ENCODE data around the gene POLG.

POLG gene

DNA sequence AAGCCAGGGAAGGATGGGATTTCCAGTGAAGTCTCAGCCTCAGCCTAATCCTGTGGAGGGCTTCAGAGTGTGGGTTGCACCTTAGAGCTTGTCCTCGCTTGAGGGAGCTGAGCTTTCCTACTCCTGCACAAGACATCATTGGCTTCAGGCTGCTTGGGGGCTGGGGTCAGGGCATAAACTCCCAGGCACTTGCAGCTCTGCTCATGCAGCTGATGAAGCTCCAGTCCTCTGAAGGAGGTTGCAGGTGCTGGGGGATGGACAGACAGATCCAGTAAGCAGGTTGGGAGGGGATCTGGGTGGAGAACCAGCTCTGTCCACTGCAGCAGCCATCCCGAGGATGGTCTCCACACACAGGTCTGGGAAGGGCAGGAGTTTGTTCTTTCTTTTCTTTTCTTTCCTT is 19.4 kb upstream of the POLG start:
- no peak for DNase-seq

DNA sequence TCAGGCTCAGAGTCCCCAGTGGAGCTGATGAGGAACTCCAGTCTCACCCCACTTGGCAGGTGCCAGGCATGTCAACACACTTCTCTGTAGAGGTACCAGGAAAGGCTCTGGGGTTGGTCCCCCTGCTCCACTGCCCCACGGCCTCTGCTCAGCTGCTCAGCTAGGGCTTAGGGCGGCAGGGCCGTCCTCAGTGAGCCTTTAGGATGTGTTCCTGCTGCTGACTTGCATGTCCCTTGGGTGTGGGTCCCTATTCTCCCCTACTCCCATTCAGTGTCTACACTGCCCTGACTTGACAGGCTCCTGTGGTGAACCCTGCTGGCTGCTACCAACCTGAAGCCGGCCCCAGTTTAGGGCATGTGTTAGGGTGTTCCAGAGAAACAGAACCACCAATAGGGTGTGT is 17.9 kb upstream of the POLG start:
- no peak for DNase-seq

DNA sequence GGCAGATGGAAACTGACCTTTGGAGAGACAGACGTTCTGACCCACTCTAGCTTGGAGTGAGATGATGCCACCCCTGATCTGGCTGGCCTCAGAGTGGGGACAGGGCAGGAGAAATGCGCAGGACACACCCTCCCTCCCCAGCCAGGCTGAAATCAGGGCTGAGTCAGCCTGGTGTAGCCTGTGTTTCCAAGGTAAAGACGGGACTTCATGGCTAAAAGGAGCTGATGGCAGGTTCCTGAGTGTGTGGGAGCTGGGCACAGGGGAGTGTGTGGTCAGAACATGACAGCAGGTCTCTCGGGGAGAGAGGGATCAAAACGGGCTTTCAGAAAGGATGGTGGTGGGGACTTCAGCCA is 14.6 kb upstream of the POLG start:
- DNase-seq: no peak

- no peak for DNase-seq
Observed at GRCh38 chr15:89346516-89347231, 12.1 kb upstream of the POLG start.

DNA sequence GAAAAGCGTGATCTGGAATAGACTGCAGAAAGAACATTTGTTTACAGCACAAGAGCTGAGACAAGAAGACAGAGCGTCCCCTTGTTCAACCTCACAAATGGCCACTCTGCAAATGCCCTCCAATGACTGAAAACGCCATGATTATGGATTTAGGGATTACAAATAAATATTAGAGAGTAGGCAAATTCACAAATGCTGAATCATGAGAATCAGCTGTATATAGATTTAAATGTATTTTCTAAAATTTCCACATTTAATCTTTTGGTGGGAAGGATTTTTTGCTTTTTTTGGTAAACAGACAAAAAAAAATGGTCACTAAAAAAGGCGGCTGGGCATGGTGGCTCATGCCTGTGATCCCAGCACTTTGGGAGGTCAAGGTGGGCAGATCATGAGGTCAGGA is 10.6 kb upstream of the POLG start:
- DNase-seq: no peak

GRCh38 chr15:89342840-89343239 is 8.2 kb upstream of the POLG start:
- DNase-seq: no peak

DNA sequence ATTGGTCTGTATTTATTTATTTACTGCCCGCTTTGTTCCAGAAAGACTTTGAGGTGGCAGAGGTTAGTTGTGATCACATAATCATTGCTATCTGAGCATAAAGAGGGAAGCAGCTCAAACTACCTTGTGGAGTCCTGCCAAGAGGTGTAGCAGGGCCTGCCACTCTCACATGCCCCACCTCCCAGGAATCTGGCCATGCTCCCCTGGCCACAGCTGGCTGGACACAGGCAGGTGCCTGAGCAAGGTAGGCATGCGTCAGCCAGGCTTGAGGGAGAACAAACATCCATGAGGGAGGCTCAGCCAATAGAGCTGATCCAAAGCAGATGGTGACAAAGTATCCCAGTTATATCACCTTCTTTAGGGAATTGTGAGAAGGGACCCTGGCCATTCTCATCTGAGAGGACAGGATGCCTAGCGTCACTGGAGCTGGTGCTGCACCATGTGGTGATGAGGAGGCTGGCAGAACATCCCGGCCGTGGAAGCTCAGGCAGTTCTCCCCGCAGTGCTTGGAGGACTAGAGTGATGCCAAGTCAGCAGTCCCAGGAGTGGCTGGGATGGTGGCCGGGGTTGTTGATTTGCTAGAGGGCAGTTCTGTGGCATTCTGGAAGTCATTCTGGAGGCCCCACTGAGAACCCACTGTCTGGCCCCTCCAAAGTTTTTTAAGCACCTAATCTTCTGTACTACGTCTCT is 6.8 kb upstream of the POLG start:
- DNase-seq: no peak

GRCh38 chr15:89340573-89340972 is 5.9 kb upstream of the POLG start:
- no peak for DNase-seq

DNA sequence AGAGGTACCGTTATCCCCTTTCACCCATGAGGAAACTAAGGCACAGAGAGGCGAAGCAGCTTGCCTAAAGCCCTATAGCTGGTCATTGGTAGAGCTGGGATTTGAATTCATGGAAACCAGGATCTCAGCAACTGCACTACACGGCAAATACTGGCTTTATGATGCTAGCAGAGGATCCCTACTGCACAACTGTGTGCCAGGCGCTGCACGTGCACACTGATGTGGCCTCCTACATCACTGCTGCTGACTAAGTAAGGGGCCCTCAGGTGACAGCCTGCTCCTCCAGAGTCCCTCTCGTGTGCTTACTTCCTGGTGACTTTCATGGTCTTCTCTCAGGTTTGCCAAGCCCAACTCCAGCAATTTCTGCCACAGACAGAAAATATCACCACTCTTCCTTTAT is 3.4 kb upstream of the POLG start:
- DNase-seq: no peak

- peak; percentile 43 for DNase-seq
Observed at GRCh38 chr15:89335298-89336041, 846 bp upstream of the POLG start.

DNA sequence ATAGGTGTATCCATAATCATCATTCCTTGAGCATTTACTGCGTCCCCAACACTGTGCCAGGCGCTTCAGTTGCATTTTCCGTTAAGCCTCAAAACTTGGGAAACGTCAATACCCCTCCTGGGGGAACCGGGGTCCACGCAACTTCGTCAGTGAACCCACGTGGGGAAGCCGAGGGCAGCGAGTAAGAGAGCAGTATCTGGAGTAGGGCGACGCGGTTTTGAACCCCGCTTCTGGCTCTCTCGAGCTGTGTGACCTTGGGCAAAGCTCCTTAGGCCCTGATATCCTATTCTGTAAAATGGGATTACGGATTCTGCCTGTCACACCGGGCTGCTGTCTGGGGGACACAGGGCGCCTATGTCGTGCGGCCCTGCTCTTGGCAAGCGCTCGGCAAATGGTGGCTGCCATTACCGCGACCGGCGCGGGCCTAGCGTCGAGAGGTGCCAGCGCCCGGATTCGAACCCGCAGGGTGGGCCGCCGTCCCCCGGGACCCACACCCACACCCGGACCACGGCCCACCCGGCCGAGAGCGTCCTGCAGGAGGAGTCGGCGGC is 590 bp downstream of the POLG start:
- DNase-seq: no peak

DNA sequence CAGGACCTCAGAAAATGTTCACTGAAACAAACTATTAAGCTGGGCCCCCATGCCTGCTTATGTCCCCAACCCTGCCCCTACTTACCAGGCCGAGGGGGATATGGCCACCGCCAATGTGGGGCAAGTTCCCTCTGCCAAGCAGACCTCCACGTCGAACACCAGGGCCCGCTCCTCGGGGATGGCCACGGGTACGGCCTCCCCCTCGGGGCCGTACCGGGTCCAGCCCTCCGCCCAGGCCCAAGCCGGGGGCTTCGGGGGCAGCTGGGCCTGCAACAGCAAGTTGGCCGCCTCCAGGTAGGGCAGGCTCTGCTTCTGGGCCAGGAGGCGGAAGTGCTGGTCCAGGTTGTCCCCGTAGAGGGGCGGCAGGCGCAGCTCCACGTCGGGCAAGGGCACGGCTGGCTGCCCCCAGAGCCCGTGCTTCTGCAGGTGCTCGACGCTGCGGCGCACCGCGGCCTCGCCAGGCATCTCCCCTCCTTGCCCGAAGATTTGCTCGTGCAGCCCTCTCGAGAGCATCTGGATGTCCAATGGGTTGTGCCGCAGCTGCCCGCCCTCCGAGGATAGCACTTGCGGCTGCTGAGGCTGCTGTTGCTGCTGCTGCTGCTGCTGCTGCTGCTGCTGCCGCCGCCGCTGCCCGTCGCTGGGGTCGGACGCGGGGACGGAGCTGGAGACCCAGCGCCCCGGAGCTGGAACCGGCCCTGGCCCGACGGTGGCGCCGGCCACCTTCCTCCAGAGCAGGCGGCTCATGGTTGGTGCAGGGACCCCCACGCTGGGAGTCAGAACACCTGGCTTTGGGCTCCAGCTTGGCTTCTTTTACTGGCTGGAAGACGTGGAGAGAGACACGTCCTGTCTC is 1.4 kb downstream of the POLG start:
- no peak for DNase-seq

DNA sequence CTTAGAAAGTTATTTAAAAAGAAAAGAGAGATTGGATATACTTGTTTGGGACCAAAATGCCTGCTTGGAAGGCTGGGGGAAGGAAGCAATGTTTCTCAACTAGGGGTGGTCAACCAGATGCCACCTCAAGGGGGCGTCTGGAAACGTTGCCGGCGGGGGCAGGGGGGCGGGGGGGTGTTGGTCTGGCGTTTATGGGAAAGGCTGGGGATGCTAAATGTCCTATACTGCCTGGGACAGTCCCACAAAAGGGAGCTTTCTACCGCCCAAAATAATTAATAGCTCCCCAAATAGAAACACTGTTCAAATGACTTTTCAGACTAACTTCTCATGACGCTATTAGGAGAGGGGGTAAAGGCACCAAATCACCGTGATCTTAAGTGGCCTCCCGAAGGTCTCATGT is 2.2 kb downstream of the POLG start:
- no peak for DNase-seq

DNA sequence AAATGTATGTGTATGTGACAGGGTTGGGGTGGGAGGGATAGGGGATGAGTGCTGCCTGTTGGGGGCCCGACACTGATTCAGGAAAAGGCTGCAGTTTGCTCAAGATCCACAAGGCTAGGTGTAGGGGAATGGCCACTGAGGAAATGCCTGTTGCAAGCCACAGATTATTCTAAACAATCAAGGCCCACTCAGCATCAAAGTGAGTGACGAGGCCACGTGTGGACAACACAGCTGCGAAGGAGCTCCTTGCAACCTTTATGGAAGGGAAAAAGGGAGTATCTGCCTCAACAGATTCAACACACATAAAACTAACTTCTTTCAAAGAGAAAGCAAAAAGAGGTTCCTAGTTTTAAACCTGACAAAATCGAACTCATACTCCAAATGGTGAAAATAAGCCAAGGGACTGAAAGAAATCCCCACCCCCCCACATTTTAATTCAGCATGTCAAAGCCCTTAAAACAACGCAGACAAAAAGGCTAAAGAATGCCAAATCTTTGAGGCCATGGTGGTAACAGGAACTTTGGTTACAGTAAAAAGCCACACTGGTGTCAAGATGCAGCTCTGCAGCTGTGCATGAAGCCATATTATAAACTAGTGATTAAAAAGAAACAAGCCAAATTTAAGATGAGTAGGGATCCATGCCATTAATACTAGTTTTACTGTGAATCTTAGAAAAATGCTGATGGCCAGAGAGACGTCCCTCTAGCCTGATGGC is 3.6 kb downstream of the POLG start:
- DNase-seq: no peak

- DNase-seq: no peak
Observed at GRCh38 chr15:89330119-89330518, 4.5 kb downstream of the POLG start.

DNA sequence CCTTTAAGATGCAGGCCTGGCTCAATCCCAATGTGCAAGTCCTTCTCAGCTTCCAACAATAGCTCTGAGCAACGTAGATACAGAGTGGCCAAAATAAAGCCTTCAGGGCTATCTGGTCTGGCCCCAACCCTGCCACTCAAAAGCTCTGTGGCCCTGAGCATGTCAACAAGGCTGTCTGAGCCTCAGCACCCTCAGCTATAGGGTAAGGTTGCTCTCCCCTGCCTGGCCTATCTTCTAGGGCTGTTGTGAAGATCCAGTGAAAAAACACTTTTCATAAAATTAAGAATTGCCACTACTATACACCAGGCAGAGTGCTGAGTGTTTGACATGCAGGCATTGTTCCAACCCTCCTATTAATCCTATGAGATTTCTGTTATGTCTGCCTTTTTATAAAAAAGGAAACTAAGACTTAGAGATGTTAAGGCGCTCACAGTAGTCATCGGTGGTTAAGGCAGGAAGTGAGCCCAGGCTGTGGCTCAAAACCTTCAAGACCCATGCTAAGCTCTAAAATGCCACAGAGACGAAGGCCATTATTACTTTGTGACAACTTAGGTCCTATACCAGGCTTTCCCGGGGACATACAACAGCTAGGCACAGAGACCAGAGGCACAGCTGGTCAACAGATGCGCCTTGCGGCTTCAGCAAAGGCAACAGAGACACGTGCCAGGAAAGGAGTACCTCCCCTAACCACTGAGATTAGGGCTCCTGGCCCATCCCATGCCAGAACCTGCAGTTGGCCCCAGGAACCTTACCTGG is 5.1 kb downstream of the POLG start:
- no peak for DNase-seq

GRCh38 chr15:89328398-89329254 is 6.0 kb downstream of the POLG start:
- no peak for DNase-seq

GRCh38 chr15:89327113-89327512 is 7.5 kb downstream of the POLG start:
- no peak for DNase-seq

DNA sequence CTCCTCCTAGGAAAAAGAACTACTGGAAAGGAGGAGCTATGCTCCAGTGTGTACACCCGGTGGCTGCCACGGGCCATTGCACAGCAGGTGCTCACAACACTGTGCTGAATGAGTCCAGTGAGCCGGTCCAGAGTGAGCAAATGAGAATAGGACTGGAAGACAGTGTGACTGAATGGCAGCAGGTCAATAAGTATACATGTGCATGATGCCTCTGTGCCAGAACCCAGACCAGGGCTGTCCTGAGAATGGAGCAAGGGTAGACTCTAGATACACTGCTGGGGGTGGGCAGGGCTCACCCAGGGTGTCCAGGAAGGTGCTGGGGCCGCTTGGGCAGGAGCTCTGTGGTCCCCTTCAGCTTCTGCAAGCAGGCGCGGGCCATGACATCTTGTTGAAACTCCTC is 8.3 kb downstream of the POLG start:
- DNase-seq: no peak

- DNase-seq: no peak
Observed at GRCh38 chr15:89325039-89325803, 9.4 kb downstream of the POLG start.

All from NCI-H1436 (cell line).